ENCODE results near the gene HES7. TPM values are rescaled to one million over a fixed set of nuclear protein-coding genes. Genes with fewer than 3 reads are reported as not detected.

The HES7 gene
- polyA plus RNA-seq, 1 of the 3 experiments (the other 2 are of a cell fraction), result 1.2 TPM

DNA sequence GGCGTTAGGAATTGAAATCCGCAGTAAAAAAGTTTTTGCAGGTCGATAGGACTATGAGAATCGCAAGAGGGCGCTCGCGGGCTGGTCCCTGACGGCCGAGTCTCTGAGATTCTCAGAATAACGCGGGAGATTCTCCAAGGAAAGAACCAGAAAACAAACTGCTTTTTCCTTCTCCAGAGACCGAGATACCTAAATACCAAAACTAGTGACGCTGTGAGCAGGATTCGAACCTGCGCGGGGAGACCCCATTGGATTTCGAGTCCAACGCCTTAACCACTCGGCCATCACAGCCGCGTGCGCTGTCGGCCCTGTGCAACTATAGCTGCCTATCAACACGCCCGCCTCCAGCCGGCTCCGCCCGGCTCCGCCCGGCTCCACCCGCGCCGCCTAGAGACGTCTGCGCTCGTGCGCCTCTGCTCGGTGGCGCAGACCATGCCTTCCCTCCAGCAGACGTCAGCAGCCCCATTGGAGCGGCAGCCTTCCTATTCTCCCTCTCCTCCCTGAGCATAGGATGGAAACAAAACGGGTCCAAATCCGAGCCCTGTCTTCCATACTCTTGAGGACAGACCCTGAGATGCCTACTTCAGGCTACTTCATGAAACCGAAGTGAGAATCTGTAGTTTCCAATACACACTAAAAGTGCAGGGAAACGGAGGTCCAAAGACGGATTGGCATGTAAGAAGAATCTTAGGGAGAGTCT is 14.9 kb upstream of the HES7 start:
- Histone ChIP-seq H3K4me3 (ENCODE audit: low read depth in 2 of 2, low read length in 1 of 2) (peak overlapping the region; percentile 57 to 62), H4K20me1 (ENCODE audit: insufficient read depth) (peaks cover 8% of the 10 kb centered on the region; the same call in 1 of the 2 replicates), H3K9me3 (no peaks in the 10 kb centered on the region), H3K9me2 (no peaks in the 10 kb centered on the region), H3K79me2 (ENCODE audit: insufficient read depth) (no peaks in the 10 kb centered on the region), H3K9ac (peak overlapping the region; percentile 83), H3K27ac (ENCODE audit: low read depth in 2 of 2, low read length in 1 of 2) (peak overlapping the region; percentile 77 to 78), H3K4me2 (peak overlapping the region; percentile 85), H3K4me1 (ENCODE audit: control insufficient read depth in 1 of 2, insufficient read depth in 2 of 2, low read depth in 1 of 2, low read length in 1 of 2) (peaks cover 0 to 5% of the 10 kb centered on the region in 2 experiments; a peak in 1 of 4 replicates), H3K27me3 (ENCODE audit: insufficient read depth) (no peaks in the 10 kb centered on the region), H3F3A (replicated peaks; ENCODE audit: insufficient read depth) (peaks cover 30% of the 10 kb centered on the region), H3K36me3 (replicated peaks in 1 of 2; ENCODE audit: control insufficient read depth in 1 of 2, insufficient read depth in 2 of 2, low read length in 1 of 2) (peaks cover 9 to 26% of the 10 kb centered on the region in 2 experiments), H2AFZ (ENCODE audit: low read depth) (no peak overlapping the region; the same call in none of the 2 replicates)
- DNase-seq, result peak; percentile 94
- ChIA-PET CTCF (interaction anchor here (0.7 to 9.5 kb wide), 21 partner anchors 9 to 703 kb away, joined by 3 to 98 read pairs (median 5); partner anchors contain the start of genes ALOXE3, BORCS6, HES7 and PER1), POLR2A (interaction anchor here (0.6 to 4.1 kb wide), 4 partner anchors 13 to 72 kb away, joined by 3 to 19 read pairs (median 4); partner anchors contain the start of genes AURKB and PER1)
- WGBS (ENCODE audit: low lambda C conversion rate), result under 1% methylated on average over 33 of the region's 46 CpGs
- TF ChIP-seq RAD21 (IDR thresholded peaks at IDR 0.05; ENCODE audit: low read length) (peak; percentile 78), RCOR1 (IDR thresholded peaks at IDR 0.05; ENCODE audit: low read length) (peak; percentile 42; the same call in 1 of the 2 replicates), FOXM1 (IDR thresholded peaks at IDR 0.05; ENCODE audit: low read depth) (no peak), ELF1 (IDR thresholded peaks at IDR 0.05) (no peak; the same call in 1 of the 2 replicates), JUND (IDR thresholded peaks at IDR 0.05) (no peak), TEAD4 (IDR thresholded peaks at IDR 0.05; ENCODE audit: borderline replicate concordance, insufficient read depth) (peak; percentile 92), MXI1 (IDR thresholded peaks at IDR 0.05; ENCODE audit: low read depth, low read length) (peak; percentile 99), GABPA (IDR thresholded peaks at IDR 0.05; ENCODE audit: low read depth) (no peak), MEF2A (IDR thresholded peaks at IDR 0.05; ENCODE audit: borderline replicate concordance, low read depth) (no peak), EZH2phosphoT487 (IDR thresholded peaks at IDR 0.05; ENCODE audit: borderline replicate concordance, low read depth) (no peak), FOXJ3 (CRISPR knock-in tag; IDR thresholded peaks at IDR 0.05) (no peak), NRF1 (IDR thresholded peaks at IDR 0.05; ENCODE audit: low read depth, low read length) (peak; percentile 61), TCF12 (IDR thresholded peaks at IDR 0.05) (no peak), GATA2 (CRISPR knock-in tag; IDR thresholded peaks at IDR 0.05) (no peak), SMC3 (IDR thresholded peaks at IDR 0.05; ENCODE audit: low read depth, low read length) (peak; percentile 72), CHD2 (IDR thresholded peaks at IDR 0.05; ENCODE audit: low read length, partially characterized antibody) (peak; percentile 87), POLR2AphosphoS5 (IDR thresholded peaks at IDR 0.05; ENCODE audit: low read depth, low read length) (peak; percentile 42; the same call in 1 of the 2 replicates), TAF1 (IDR thresholded peaks at IDR 0.05; ENCODE audit: borderline replicate concordance, low read depth, low read length) (peak; percentile 24; the same call in 1 of the 2 replicates), RFX5 (IDR thresholded peaks at IDR 0.05; ENCODE audit: low read length) (no peak)
- TF ChIP-seq, protein P1, sequence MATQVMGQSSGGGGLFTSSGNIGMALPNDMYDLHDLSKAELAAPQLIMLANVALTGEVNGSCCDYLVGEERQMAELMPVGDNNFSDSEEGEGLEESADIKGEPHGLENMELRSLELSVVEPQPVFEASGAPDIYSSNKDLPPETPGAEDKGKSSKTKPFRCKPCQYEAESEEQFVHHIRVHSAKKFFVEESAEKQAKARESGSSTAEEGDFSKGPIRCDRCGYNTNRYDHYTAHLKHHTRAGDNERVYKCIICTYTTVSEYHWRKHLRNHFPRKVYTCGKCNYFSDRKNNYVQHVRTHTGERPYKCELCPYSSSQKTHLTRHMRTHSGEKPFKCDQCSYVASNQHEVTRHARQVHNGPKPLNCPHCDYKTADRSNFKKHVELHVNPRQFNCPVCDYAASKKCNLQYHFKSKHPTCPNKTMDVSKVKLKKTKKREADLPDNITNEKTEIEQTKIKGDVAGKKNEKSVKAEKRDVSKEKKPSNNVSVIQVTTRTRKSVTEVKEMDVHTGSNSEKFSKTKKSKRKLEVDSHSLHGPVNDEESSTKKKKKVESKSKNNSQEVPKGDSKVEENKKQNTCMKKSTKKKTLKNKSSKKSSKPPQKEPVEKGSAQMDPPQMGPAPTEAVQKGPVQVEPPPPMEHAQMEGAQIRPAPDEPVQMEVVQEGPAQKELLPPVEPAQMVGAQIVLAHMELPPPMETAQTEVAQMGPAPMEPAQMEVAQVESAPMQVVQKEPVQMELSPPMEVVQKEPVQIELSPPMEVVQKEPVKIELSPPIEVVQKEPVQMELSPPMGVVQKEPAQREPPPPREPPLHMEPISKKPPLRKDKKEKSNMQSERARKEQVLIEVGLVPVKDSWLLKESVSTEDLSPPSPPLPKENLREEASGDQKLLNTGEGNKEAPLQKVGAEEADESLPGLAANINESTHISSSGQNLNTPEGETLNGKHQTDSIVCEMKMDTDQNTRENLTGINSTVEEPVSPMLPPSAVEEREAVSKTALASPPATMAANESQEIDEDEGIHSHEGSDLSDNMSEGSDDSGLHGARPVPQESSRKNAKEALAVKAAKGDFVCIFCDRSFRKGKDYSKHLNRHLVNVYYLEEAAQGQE (IDR thresholded peaks at IDR 0.05; ENCODE audit: low read depth, low read length), result no peak
- TF ChIP-seq, protein P2, sequence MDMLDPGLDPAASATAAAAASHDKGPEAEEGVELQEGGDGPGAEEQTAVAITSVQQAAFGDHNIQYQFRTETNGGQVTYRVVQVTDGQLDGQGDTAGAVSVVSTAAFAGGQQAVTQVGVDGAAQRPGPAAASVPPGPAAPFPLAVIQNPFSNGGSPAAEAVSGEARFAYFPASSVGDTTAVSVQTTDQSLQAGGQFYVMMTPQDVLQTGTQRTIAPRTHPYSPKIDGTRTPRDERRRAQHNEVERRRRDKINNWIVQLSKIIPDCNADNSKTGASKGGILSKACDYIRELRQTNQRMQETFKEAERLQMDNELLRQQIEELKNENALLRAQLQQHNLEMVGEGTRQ (IDR thresholded peaks at IDR 0.05; ENCODE audit: borderline replicate concordance, low read depth, low read length), result no peak
- TF ChIP-seq, protein P3, sequence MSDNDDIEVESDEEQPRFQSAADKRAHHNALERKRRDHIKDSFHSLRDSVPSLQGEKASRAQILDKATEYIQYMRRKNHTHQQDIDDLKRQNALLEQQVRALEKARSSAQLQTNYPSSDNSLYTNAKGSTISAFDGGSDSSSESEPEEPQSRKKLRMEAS (IDR thresholded peaks at IDR 0.05; ENCODE audit: low read depth), result peak; percentile 69
- TF ChIP-seq, protein P4, sequence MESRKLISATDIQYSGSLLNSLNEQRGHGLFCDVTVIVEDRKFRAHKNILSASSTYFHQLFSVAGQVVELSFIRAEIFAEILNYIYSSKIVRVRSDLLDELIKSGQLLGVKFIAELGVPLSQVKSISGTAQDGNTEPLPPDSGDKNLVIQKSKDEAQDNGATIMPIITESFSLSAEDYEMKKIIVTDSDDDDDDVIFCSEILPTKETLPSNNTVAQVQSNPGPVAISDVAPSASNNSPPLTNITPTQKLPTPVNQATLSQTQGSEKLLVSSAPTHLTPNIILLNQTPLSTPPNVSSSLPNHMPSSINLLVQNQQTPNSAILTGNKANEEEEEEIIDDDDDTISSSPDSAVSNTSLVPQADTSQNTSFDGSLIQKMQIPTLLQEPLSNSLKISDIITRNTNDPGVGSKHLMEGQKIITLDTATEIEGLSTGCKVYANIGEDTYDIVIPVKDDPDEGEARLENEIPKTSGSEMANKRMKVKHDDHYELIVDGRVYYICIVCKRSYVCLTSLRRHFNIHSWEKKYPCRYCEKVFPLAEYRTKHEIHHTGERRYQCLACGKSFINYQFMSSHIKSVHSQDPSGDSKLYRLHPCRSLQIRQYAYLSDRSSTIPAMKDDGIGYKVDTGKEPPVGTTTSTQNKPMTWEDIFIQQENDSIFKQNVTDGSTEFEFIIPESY (IDR thresholded peaks at IDR 0.05; ENCODE audit: borderline replicate concordance, low read depth), result no peak; the same call in 1 of the 2 replicates
- TF ChIP-seq, protein P5, sequence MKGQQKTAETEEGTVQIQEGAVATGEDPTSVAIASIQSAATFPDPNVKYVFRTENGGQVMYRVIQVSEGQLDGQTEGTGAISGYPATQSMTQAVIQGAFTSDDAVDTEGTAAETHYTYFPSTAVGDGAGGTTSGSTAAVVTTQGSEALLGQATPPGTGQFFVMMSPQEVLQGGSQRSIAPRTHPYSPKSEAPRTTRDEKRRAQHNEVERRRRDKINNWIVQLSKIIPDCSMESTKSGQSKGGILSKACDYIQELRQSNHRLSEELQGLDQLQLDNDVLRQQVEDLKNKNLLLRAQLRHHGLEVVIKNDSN (IDR thresholded peaks at IDR 0.05; ENCODE audit: borderline replicate concordance, low read depth), result 0 out of 2 replicates have a peak, but pooled peaks have one; percentile 4
- TF ChIP-seq, protein P6, sequence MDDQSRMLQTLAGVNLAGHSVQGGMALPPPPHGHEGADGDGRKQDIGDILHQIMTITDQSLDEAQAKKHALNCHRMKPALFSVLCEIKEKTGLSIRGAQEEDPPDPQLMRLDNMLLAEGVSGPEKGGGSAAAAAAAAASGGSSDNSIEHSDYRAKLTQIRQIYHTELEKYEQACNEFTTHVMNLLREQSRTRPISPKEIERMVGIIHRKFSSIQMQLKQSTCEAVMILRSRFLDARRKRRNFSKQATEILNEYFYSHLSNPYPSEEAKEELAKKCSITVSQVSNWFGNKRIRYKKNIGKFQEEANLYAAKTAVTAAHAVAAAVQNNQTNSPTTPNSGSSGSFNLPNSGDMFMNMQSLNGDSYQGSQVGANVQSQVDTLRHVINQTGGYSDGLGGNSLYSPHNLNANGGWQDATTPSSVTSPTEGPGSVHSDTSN (IDR thresholded peaks at IDR 0.05), result no peak

Data from SK-N-SH (cell line).